Activated T-cell treated with anti-CD3 and anti-CD28 coated beads, Interleukin-2, amount 50 U/mL, for 1 hour (primary cell): ENCODE measurements around the gene COX7A1.

Experiments
- DNase-seq: peaks from one replicate; pipeline ENCODE4 v3.0.0-alpha.2; 2020

COX7A1 gene

GRCh38 chr19:36111200-36111539 lies 41.1 kb downstream of the COX7A1 start:
- DNase-seq, result no peak

DNA sequence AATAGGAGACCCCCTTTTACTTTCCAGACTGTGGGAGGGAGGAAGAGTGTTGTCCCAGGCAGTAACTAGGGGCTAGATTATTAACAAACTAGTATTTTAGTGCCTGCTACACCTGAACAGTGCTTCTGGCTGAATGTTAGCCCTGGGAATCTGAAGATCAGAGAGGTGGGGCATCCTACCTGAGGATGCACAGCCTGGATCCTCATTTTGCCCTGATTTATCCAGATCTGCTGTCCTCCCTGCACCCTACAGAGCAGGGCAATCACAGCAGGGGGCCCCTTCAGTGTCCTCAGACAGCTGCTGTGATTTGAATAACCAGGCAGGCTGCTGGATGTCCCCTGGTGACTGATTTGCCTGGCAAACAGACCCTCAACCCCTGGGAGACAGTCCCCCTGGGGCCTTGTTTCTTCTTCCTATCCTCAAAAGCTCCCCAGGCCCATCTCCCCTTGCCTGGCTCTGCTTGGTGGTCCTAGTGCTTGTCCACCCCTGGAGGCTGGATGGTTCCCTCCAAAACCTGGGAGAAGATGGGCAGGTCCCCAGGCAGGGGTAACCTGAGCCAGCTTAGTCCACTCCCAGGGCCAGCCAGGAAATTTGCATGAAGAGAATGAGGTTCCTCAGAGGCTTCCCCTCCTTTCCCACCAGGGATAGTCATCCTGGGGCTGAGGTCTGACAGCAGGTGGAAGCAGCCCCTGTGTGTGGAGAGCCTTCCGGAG lies 41.6 kb downstream of the COX7A1 start, which contains the start of gene OVOL3:
Gene OVOL3, plus strand, starts transcription at position 657 of the 713 bp plus-strand sequence. CDS start 60 bp downstream, outside the sequence.
- no peak for DNase-seq

DNA sequence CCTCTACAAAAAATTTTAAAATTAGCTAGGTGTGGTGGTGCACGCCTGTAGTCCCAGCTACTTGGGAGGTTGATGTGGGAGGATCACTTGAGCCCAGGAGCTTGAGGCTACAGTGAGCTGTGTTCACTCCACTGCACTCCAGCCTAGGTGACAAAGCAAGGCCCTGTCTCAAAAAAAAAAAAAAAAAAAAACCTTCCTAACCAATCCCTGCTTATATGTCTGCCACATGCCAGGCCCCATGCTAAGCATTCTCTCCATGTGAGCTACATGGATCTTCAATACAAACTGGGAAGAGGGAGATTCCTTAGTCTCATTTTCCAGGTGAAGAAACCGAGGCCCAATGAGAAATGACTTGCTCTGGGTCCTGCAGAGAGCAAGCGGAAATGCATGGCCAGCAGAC lies 43.6 kb downstream of the COX7A1 start:
- no peak for DNase-seq

- no peak for DNase-seq
Observed at GRCh38 chr19:36106991-36107390, 45.3 kb downstream of the COX7A1 start.

DNA sequence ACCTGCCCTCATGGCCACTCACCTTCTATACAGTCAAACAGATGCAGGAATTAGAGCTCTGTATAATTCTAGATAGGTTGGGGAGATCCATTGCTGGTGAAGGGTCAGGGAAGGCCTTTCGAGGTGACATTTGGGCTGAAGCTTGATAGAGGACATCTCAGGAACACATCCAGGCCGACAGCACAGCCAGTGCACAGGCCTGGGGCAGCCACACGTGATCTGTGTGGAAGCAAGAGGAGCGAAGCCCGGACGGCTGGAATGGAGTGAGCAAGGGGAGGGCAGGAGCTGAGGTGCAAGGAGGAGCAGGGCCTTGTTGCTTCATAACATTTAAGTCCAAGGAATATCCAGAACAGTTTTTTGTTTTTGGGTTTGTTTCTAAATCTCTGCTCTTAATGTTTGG lies 45.8 kb downstream of the COX7A1 start:
- no peak for DNase-seq

DNA sequence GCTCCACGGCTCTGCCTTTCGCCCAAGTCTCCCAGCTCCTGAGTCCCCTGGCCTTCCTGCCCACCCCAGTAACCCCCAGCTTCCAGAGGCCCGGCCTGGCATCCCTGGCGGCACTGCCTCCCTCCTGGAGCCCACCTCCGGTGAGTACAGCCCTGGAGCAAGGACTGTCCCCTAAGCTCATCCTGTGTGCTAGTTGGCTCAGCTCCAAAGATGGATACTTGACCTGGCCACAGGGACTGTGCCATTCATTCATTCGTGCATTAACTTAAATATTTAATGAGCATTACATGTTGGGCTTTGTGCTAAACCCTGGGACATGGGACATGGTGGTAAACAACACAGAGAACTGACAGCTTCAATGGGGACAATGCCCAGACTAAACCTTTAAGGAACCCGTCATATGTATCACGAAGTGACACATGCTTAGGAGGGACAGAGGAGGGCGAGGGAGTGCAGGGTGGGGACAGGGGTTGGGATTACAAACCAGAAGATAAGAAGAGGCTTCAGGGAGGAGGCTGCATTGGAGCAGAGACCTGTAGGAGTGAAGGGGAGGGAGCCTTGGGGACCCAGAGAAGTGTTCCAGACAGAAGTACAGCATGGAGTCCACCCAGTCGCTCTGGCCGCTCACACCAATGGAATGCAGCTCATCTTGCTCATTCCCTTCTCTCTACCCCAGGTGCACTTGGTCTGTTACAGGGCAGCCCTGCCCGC lies 48.2 kb downstream of the COX7A1 start:
- no peak for DNase-seq

DNA sequence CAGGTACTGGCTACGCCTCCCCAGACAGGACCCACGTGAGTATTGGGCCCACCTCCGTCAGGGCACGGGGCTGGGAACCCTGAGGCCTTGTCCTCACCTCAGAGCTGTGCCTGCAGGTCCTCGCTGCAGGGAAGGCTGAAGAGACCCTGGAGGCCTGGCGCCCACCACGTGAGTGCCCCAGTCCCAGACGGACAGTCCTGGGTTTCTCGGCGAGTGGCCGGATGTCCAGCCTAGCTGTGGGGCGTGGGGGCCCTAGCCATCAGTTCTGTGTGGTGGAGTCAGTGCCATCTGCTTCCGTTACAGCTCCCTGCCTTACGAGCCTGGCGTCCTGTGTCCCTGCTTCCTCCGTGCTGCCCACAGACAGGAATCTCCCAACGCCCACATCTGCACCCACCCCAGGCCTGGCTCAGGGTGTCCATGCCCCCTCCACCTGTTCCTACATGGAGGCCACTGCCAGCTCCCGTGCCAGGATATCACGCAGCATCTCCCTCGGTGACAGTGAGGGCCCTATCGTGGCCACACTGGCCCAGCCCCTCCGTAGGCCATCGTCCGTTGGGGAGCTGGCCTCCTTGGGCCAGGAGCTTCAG lies 49.1 kb downstream of the COX7A1 start:
- DNase-seq, result no peak

GRCh38 chr19:36101550-36102327 lies 50.5 kb downstream of the COX7A1 start:
- DNase-seq, result no peak
